GM04504 (cell line): Measurements from ENCODE around the gene S100A5.
A peak's percentile ranks its signal among the peaks of the same experiment; 100 is the strongest.
"Not testable (repeated sequence)": the region's sequence is repeated elsewhere in the genome, so short reads cannot be mapped to it uniquely, and the experiment has no call there.

Source experiments
- DNase-seq: peaks from one replicate; pipeline ENCODE4 v3.0.0-alpha.2; 2012; ENCODE audit warnings: low read depth

The S100A5 gene

DNA sequence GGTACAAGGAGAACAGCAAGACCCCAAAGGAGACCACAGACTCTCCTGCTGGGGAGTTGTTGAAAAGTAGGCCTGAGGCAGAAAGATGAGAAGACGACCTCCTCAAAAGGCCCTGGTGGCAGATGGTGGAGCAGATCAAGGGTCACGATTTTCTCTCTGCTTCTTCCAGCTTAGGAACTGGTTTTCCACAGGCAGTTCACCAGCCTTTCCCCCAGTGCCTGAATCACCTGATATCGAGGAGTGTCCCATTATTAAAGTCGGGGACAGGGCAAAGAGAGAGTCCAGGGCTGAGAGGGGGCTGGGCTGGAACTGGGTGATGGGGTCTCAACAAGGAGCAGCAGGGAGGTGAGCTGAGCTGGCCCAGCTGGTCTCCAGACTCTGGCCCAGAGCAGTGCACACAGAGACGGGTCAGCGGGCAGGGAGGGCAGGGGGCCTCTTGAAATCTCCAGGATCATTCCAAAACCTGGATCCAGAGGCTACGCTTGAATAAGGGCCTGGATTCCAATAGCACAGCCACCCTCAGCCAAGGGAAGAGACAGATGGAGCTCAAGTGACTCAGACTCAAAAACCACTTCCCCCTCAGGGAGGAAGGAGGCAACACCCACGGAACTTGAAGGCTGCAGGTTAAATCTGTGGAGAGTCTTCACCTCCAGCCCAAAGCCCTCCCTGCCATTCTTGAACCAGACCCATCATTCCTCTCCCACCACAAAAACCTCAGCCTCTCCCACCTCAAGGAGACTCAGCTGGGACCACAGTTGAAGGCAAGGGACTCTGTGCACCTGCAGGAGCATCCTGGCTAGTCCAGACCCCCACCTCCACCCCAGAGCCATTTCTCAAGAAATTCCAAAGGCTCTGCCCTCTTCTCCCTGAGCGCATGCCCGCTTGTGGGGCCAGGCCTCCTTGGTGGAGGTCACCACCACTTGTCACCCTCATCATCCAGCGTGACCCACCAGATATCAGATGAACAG lies at the start of gene S100A5:
Gene S100A5, minus strand, starts transcription at position 541 of the 968 bp plus-strand sequence. CDS start 743 bp downstream, outside the sequence.
- DNase-seq = no peak

- no peak for DNase-seq
Observed at GRCh38 chr1:153588482-153588881, 47.7 kb upstream of the S100A5 start.

DNA sequence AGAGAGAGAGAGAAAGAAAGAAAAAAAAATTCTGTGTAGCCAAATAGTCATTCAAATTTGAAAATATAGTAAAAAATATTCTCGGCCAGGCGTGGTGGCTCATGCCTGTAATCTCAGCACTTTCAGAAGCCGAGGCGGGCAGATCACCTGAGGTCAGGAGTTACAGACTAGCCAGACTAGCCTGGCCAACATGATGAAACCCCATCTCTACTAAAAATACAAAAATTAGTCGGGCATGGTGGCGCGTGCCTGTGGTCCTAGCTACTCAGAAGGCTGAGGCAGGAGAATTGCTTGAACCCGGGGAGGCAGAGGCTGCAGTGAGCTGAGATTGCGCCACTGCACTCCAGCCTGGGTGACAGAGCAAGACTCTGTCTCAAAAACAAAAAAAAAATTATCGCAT lies 47.3 kb upstream of the S100A5 start:
- not testable (repeated sequence) for DNase-seq

DNA sequence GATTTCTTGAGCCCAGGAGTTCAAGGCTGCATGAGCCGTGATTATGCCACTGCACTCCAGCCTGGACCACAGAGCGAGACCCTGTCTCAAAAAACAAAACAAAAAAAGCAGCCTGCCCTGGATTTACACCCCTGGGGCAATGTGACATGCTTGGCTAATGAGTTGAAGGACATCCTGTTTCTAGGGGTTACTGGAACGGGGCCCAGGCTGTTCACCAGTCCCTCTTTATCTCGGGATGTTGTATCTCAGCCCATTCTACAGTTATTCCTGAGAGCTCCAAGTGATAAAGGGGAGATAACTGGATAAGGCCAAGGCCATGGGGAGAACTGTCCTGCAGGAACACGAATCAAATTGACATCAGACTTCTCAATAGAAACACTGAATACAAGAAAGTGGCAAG lies 46.6 kb upstream of the S100A5 start:
- no peak for DNase-seq

GRCh38 chr1:153586347-153586746 lies 45.6 kb upstream of the S100A5 start:
- no peak for DNase-seq

DNA sequence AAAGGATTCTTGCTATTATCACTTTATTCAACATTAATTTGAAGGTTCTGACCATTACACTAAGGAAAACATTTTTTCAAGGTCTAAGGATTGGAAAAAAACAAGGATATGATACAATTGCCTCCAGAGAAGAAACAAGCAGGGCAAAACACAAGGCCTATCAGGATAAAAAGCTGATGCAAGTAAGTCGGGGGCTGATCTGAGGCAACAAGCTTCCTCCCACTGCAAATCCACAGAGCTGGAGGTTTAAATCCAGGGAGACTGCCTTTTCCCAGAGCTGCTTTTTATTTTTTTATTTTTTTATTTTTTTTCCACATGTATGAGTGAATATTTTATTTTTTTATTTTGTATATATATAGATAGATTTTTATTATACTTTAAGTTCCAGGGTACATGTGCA lies 44.3 kb upstream of the S100A5 start:
- no peak for DNase-seq

DNA sequence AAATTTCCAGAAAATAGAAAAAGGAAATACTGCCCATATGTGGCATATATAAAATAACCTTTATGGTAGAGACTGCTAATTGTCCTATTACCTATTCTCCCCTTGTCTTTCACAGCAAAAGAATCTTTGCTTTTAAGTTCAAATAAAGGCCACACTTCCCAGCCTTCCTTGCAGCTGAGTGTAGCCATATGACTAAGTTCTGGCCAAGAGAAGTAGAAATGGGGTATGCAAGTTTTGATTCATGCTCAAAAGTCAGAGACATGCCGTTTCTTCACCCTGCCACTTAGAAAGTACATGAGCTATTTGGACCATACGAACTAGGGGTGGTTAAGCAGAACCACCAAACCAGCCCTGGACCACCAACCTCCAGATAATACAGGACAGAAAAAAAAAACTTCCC lies 43.2 kb upstream of the S100A5 start:
- DNase-seq = no peak

DNA sequence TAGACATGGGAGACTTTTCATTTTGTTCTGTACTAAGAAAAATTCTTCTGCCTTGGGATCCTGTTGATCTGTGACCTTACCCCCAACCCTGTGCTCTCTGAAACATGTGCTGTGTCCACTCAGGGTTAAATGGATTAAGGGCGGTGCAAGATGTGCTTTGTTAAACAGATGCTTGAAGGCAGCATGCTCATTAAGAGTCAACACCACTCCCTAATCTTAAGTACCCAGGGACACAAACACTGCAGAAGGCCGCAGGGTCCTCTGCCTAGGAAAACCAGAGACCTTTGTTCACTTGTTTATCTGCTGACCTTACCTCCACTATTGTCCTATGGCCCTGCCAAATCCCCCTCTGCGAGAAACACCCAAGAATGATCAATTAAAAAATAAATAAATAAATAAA lies 42.8 kb upstream of the S100A5 start:
- not testable (repeated sequence) for DNase-seq

DNA sequence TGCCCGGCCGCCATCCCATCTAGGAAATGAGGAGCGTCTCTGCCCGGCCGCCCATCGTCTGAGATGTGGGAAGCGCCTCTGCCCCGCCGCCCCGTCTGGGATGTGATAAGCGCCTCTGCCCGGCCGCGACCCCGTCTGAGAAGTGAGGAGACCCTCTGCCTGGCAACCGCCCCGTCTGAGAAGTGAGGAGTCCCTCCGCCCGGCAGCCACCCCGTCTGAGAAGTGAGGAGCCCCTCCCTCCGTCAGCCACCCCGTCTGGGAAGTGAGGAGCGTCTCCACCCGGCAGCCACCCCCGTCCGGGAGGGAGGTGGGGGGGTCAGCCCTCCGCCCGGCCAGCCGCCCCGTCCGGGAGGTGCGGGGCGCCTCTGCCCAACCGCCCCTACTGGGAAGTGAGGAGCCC lies 42.1 kb upstream of the S100A5 start:
- DNase-seq = not testable (repeated sequence)

- DNase-seq = no peak
Observed at GRCh38 chr1:153578936-153579335, 38.2 kb upstream of the S100A5 start.

GRCh38 chr1:153578490-153578889 lies 37.8 kb upstream of the S100A5 start:
- DNase-seq = no peak

- DNase-seq = no peak
Observed at GRCh38 chr1:153577624-153578051, 36.9 kb upstream of the S100A5 start.

DNA sequence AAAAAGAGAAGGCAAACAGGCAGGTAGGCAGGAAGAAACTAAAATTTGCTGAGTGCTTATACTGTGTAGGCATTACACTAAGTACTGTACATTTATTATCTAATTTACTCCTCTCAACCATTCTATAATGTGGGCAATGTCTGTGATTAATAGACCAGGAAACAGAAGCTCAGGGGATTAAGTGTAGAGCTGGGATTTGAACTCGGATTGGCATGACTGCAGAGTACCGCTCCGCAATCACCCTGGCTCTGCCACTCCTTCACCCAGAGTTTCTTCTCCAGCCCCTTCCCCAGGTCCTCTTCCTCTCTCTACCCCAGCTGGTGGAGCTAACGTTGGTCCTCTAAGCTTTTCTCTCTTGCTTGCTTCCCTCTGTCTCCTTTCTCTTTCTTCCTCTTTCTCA lies 36.4 kb upstream of the S100A5 start:
- DNase-seq = no peak

GRCh38 chr1:153575497-153575896 lies 34.8 kb upstream of the S100A5 start:
- DNase-seq = not testable (repeated sequence)

- not testable (repeated sequence) for DNase-seq
Observed at GRCh38 chr1:153575081-153575491, 34.4 kb upstream of the S100A5 start.

DNA sequence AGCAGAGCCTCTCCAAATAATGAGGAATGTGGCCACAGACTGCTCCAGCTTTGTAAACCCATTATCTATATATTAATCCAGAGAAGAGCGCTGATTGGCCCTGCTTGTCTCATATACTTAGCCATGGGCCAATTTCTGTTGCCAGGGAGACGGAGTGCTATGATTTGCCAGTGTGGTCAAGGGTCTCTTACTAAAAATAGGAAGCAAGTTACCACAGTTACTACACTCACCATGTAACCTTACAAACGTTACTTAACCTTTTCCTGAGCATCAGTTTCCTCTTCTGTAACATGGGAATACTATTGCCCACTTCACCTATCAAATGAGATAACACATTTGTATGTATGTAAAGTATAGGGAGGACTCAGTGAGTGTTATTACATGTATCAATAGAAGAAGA lies 32.6 kb upstream of the S100A5 start:
- no peak for DNase-seq

- peak; percentile 85 for DNase-seq
Observed at GRCh38 chr1:153572569-153573015, 31.9 kb upstream of the S100A5 start.

DNA sequence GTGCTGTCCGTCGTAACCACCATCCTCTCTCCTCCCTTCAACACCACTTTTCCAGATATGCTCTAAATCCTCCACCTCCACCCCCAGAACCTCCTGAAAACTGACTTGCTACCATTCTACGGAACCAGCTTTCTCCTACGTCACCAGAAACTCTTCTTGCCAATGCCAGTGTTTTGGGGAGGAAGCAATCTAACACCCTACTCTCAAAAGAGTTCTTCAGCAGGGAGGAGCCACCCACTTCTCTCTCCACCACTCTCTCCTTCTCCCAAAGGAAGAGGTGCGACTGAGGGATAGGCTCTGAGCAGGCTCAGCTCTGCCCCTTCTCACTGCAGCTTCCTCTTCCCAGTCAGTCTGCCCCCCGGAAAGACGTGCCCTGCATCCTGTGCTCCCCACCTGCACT lies 31.0 kb upstream of the S100A5 start:
- DNase-seq = no peak

GRCh38 chr1:153570874-153571273 lies 30.1 kb upstream of the S100A5 start:
- no peak for DNase-seq

- no peak for DNase-seq
Observed at GRCh38 chr1:153569465-153569864, 28.7 kb upstream of the S100A5 start.

GRCh38 chr1:153568367-153569099 lies 27.8 kb upstream of the S100A5 start:
- peak; percentile 80 for DNase-seq

GRCh38 chr1:153567621-153568366 lies 27.1 kb upstream of the S100A5 start:
- DNase-seq = no peak
